Adrenal gland (tissue), 12 donors: ENCODE measurements around the gene ARFGAP1. TPM values are rescaled to one million over a fixed set of nuclear protein-coding genes. Genes with fewer than 3 reads are reported as not detected.

Experiments used
- DNase-seq, 7 donors: peaks; one replicate each; pipeline ENCODE4 v3.0.0-alpha.2; 2019 to 2020
- H3K27ac ChIP-seq, 5 donors: fragments of 200-600 bp; sonication (generic) in 4 of 5; 1 replicate in 3 of 5; 2 replicates in 2 of 5; pipeline versions ENCODE4 v1.5.1 to v1.8.0; 2016 to 2020; ENCODE audit warnings: mild to moderate bottlenecking in 1 of 5
- H3K27me3 ChIP-seq: fragments of 200-600 bp; 2 replicates; pipeline ENCODE4 v1.8.0; 2021
- H3K36me3 ChIP-seq, 2 donors: fragments of 200-600 bp; replicated peaks in 1 of 2; 1 replicate in 1 of 2; 2 replicates in 1 of 2; pipeline versions ENCODE4 v1.5.1 to v1.8.0; 2018 to 2022
- H3K4me1 ChIP-seq, 2 donors: fragments of 200-600 bp; replicated peaks in 1 of 2; 1 replicate in 1 of 2; 2 replicates in 1 of 2; pipeline versions ENCODE4 v1.5.1 to v1.8.0; 2018 to 2021
- H3K4me3 ChIP-seq, 4 donors: fragments of 200-600 bp; sonication (generic) in 3 of 4; one replicate each; pipeline ENCODE4 v1.5.1; 2016 to 2018
- H3K9me3 ChIP-seq, 3 donors: fragments of 200-600 bp; sonication (generic) in 1 of 3; replicated peaks in 1 of 3; 1 replicate in 2 of 3; 2 replicates in 1 of 3; pipeline versions ENCODE4 v1.5.1 to v1.8.0; 2016 to 2021
- POLR2A ChIP-seq, 2 donors: fragments of 450-650 bp; IDR thresholded peaks; one replicate each; pipeline ENCODE4 v1.6.1; 2017; ENCODE audit warnings: antibody characterized with exemption in 2 of 2, mild to moderate bottlenecking in 2 of 2, moderate library complexity in 1 of 2
- WGBS, 4 donors: extraction: QIAGEN DNeasy Blood & Tissue Kit in 2 of 4; methylation state at CpG; one replicate each; pipeline versions ENCODE4 v1.1.5 to v1.1.7; 2013 to 2017; 5-methylcytosine and 5-hydroxymethylcytosine counted together
- intact Hi-C, 2 donors: fragments of 100-400 bp; cut with DNase I; formaldehyde crosslinking; loops; one replicate each; pipeline versions ENCODE4 v1.14.1 to v1.15.0; 2022 to 2023
- polyA plus RNA-seq, 3 donors: library from polyadenylated mRNA; stranded (reverse); fragments of 200-250 nt in 2 of 3; fragments of 350-450 nt in 1 of 3; fragmentation: Illumina TruSeq in 1 of 3; extraction: RNeasy Lipid Tissue Mini Kit (QIAGEN cat#74804) in 1 of 3; gene quantifications; one replicate each; pipeline ENCODE4 v1.2.3, GENCODE V29; 2013 to 2014
- total RNA-seq, 9 donors: library from RNA; depleted of rRNA in 4 of 9; stranded (reverse); fragments of >200 nt in 4 of 9; fragments of 120-200 nt in 1 of 9; fragmentation: NEBNext Ultra II Directional in 1 of 9; extraction: Animal tissue kit (Norgen Biotek cat#: 25700) in 1 of 9; gene quantifications; one replicate each; pipeline versions ENCODE4 v1.1.0 to v1.2.4, GENCODE V29; 2013 to 2023
- TF ChIP-seq, protein P1 (sequence below), 6 experiments: fragments of 450-650 bp in 4 of 6; fragments of 200-600 bp in 2 of 6; sonication (generic) in 1 of 6; IDR thresholded peaks; 1 replicate in 5 of 6; 2 replicates in 1 of 6; pipeline versions ENCODE4 v1.5.1 to v1.8.0; 2016 to 2021; ENCODE audit warnings: antibody characterized with exemption in 6 of 6, mild to moderate bottlenecking in 2 of 6, moderate library complexity in 1 of 6
- donor health status: healthy with polysubstance abuse.
- donor health status: Bipolar disorder and iron deficiency.
- donor health status: DM: yes; HTN: yes; CAD: no.
- donor health status: DM: no; HTN: no; CAD: no.
- donor health status: DM: no; HTN: no; CAD: no.
- donor health status: DM: yes; HTN: yes; CAD: no.

The ARFGAP1 gene
- total and polyA plus RNA-seq, 12 donors: 13.0 to 286 (median 61.5) TPM

DNA sequence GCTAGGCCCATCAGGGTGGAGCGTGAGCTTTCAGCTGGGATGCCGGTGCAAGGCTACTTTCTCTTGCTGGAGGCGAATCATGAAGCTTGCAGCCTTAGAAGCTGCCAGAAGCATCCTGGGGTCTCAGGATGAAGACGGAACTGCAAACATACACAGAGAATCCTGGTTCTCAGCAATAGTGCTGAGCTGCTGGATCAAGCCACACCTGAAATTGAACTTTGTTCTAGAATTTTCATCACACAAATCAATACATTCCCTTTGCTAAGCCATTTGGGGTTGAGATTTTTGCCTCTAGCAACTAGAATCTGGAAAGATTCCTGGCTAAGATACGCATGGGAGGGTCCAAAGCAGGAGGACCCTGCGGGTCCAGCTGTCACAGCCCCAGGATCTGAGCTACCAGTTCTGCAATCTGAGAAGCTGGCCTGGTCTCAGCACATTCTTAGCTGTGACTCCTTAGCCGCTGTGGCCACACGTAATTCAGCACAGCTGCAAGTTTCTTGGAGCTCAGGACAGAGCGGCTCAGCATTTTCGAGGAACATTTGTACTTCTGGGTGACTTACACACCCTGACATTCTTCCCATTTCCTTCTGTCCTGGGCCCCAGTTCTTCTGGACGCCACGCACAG is 6.6 kb upstream of the ARFGAP1 start:
- Histone ChIP-seq H3K27me3 (no peaks in the 10 kb centered on the region), H3K36me3 (no peaks in the 10 kb centered on the region), H3K4me3 (no peak overlapping the region), H3K4me1 (no peaks in the 10 kb centered on the region), H3K27ac (no peak overlapping the region), H3K9me3 (no peaks in the 10 kb centered on the region)
- TF ChIP-seq POLR2A (IDR thresholded peaks at IDR 0.05): no peak
- TF ChIP-seq, protein P1, sequence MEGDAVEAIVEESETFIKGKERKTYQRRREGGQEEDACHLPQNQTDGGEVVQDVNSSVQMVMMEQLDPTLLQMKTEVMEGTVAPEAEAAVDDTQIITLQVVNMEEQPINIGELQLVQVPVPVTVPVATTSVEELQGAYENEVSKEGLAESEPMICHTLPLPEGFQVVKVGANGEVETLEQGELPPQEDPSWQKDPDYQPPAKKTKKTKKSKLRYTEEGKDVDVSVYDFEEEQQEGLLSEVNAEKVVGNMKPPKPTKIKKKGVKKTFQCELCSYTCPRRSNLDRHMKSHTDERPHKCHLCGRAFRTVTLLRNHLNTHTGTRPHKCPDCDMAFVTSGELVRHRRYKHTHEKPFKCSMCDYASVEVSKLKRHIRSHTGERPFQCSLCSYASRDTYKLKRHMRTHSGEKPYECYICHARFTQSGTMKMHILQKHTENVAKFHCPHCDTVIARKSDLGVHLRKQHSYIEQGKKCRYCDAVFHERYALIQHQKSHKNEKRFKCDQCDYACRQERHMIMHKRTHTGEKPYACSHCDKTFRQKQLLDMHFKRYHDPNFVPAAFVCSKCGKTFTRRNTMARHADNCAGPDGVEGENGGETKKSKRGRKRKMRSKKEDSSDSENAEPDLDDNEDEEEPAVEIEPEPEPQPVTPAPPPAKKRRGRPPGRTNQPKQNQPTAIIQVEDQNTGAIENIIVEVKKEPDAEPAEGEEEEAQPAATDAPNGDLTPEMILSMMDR (IDR thresholded peaks at IDR 0.05): no peak
- 56 to 69% (median 65%) methylated on average over 5 to 12 of the region's 12 CpGs for WGBS, 4 donors
- intact Hi-C loops: no loop called here
- DNase-seq: no peak

DNA sequence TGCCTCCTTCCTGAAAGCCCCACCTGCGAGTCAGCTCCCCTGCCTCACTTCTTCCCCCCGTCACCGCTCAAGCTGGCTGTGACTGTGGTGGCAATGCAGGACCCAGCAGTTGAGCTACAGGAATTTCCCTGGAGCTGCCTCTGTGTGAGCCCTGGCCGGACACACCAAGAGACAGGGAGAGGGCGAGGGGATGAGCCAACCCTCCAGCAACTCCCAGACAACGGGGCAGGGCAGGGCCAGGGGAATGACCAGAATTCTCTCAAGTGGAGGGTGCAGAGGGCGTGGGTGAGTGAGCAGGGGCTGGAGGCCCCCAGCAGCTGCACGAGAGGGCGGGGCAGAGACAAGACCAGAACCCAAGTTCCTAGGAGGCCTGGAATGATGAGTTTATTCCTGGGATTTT is 4.9 kb upstream of the ARFGAP1 start:
- Histone ChIP-seq H3K4me1 (peaks cover 0 to 4% of the 10 kb centered on the region in 2 donors), H3K27me3 (no peaks in the 10 kb centered on the region), H3K9me3 (no peaks in the 10 kb centered on the region), H3K4me3 (no peak overlapping the region), H3K36me3 (no peaks in the 10 kb centered on the region), H3K27ac (no peak overlapping the region)
- TF ChIP-seq, protein P1 (IDR thresholded peaks at IDR 0.05): no peak
- TF ChIP-seq POLR2A (IDR thresholded peaks at IDR 0.05): no peak
- DNase-seq: no peak
- intact Hi-C loops: no loop called here
- WGBS, 4 donors: 61 to 67% (median 62%) methylated on average over 9 of the region's 9 CpGs

DNA sequence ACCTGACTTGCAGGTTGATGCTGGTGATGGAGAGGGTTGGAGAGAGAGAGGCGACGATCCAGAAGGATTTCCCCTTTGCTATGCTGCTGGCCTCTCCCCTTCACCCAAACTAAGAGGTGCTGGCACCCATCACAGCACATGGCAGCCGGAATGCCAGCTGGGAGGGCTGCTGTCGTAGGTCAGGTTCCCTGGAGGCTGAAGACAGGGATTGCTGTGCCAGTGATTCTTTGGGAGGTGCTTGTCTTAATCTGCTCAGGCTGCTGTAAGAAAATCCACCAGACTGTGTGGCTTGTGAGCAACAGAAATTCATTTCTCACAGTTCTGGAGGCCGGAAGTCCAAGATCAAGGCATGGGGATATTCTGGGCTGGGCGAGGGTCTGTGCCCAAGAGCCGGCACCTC is 4.4 kb upstream of the ARFGAP1 start:
- TF ChIP-seq, protein P1 (IDR thresholded peaks at IDR 0.05): no peak
- TF ChIP-seq POLR2A (IDR thresholded peaks at IDR 0.05): no peak
- Histone ChIP-seq H3K27ac (no peak overlapping the region), H3K4me3 (no peak overlapping the region), H3K36me3 (no peaks in the 10 kb centered on the region), H3K4me1 (peaks cover 2 to 4% of the 10 kb centered on the region in 2 donors), H3K27me3 (no peaks in the 10 kb centered on the region), H3K9me3 (no peaks in the 10 kb centered on the region)
- WGBS, 4 donors: 61 to 74% (median 71%) methylated on average over 5 to 7 of the region's 7 CpGs
- intact Hi-C loops: no loop called here
- DNase-seq: no peak

DNA sequence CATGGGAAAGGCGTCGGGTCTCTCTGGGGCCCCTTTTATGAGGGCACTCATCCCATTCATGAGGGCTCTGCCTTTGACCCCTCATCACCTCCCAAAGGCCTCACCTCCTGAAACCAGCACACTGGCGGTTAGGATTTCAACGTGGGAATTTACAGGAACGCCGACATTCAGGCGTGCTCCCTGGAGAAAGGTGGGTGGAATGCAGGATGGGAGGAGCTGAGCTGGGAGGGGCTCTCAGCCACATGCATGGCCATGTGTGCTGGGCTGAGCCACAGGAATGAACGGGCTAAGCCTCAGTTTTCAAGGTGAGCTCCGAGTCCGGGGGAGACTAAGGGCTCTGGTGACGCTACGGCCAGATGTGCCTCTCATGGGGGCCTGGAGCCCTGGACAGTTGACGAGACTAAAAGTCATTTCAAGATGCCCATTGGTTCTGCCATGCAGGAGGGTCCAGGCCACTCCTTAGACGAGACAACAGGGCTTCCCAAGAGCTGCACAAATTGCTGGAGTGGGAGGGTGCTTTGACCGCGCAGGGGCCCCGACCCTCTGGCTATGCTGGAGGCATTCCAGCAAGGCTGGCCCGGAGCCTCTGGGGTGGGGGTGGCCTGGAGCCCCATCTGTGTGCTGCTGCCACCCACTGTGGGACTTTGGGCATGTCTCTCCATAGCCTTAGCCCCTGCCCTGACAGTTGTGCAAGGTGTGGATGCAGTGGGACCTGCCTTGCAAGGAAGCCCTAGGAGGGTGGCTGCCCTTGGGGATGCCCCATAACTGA is 3.8 kb upstream of the ARFGAP1 start:
- no peaks in the 10 kb centered on the region for H3K9me3 ChIP-seq
- 26 to 44% (median 39%) methylated on average over 10 to 18 of the region's 18 CpGs for WGBS, 4 donors
- intact Hi-C loops: no loop called here
- DNase-seq: no peak
- TF ChIP-seq, protein P1 (IDR thresholded peaks at IDR 0.05): no peak
- TF ChIP-seq POLR2A (IDR thresholded peaks at IDR 0.05): no peak
- H3K4me1 ChIP-seq: peaks cover 8 to 10% of the 10 kb centered on the region in 2 donors
- H3K36me3 ChIP-seq: no peaks in the 10 kb centered on the region
- H3K27me3 ChIP-seq: no peaks in the 10 kb centered on the region
- H3K27ac ChIP-seq: no peak overlapping the region
- no peak overlapping the region for H3K4me3 ChIP-seq
